HepG2 (cell line): ENCODE results near the gene TOMM40L. TPM values are rescaled to one million over a fixed set of nuclear protein-coding genes. Genes with fewer than 3 reads are reported as not detected.

Experiments
- ATF6 ChIP-seq: sonication (generic); formaldehyde crosslinking; conservative IDR thresholded peaks from 2 replicates; pipeline ENCODE4 v1.4.0; 2020; ENCODE audit warnings: missing genetic modification reagents
- CTCF ChIP-seq: sonication (generic); formaldehyde crosslinking; IDR thresholded peaks from 2 replicates; pipeline ENCODE4 v1.5.0; 2020; ENCODE audit warnings: mild to moderate bottlenecking, missing genetic modification reagents, moderate library complexity
- HMGXB4 ChIP-seq, 2 experiments: sonication (generic) in 1 of 2; formaldehyde crosslinking in 1 of 2; IDR thresholded peaks; 2 replicates each; pipeline versions ENCODE4 v1.4.0 to v1.6.1; 2018 to 2020; ENCODE audit warnings: missing genetic modification reagents in 2 of 2, borderline replicate concordance in 1 of 2, low read depth in 1 of 2, mild to moderate bottlenecking in 1 of 2, missing biosample characterization in 1 of 2
- HNF4A ChIP-seq: sonication (generic); formaldehyde crosslinking; IDR thresholded peaks from 2 replicates; pipeline ENCODE4 v1.4.0; 2020; ENCODE audit warnings: missing genetic modification reagents
- MAFF ChIP-seq: IDR thresholded peaks from 2 replicates; pipeline ENCODE4 v1.6.1; 2011; ENCODE audit warnings: low read depth, low read length, improper control_type of control experiment
- PATZ1 ChIP-seq: sonication (generic); formaldehyde crosslinking; IDR thresholded peaks from 2 replicates; pipeline ENCODE4 v1.4.0; 2020; ENCODE audit warnings: missing genetic modification reagents
- SALL2 ChIP-seq: sonication (generic); formaldehyde crosslinking; IDR thresholded peaks from 2 replicates; pipeline ENCODE4 v1.8.1; 2023; ENCODE audit warnings: mild to moderate bottlenecking, missing genetic modification reagents, inconsistent platforms
- STAG1 ChIP-seq: sonication (generic); formaldehyde crosslinking; IDR thresholded peaks from 2 replicates; pipeline ENCODE4 v1.4.0; 2020; ENCODE audit warnings: missing genetic modification reagents
- TARDBP ChIP-seq: sonication (generic); formaldehyde crosslinking; IDR thresholded peaks from 2 replicates; pipeline ENCODE4 v1.8.0; 2022; ENCODE audit warnings: mild to moderate bottlenecking, missing genetic modification reagents
- ZFX ChIP-seq: sonication (generic); formaldehyde crosslinking; IDR thresholded peaks from 2 replicates; pipeline ENCODE4 v1.4.0; 2020; ENCODE audit warnings: mild to moderate bottlenecking, low read depth, missing genetic modification reagents, moderate library complexity
- ZNF513 ChIP-seq: sonication (generic); formaldehyde crosslinking; conservative IDR thresholded peaks from 2 replicates; pipeline ENCODE4 v1.5.0; 2020; ENCODE audit warnings: missing genetic modification reagents
- polyA plus RNA-seq, 8 experiments: library from polyadenylated mRNA; depleted of rRNA in 3 of 8; stranded (reverse) in 7 of 8; unstranded in 1 of 8; fragments of >200 nt; fragmentation: Illumina TruSeq in 4 of 8; extraction: Trizol in 4 of 8; gene quantifications; 2 replicates each; pipeline versions ENCODE4 v1.2.1 to v1.2.3, GENCODE V29; 2011 to 2016; ENCODE audit warnings: low read depth in 4 of 8, missing spikeins in 1 of 8, mixed read lengths in 1 of 8; ENCODE audit not compliant: insufficient read depth in 1 of 8
- total RNA-seq, 5 experiments: library from RNA; depleted of rRNA; stranded (reverse); fragments of >200 nt; fragmentation: Illumina TruSeq; extraction: Trizol; gene quantifications; 2 replicates each; pipeline ENCODE4 v1.2.3, GENCODE V29; 2016; ENCODE audit warnings: low read depth in 1 of 5

Gene TOMM40L
- total and polyA plus RNA-seq, 2 of the 13 experiments (the other 11 are each of a cell fraction or from before 2014, with no cell fraction given) = 14.1 to 26.2 TPM

- TF ChIP-seq ATF6 (CRISPR knock-in tag) (no peak), MAFF (0 out of 2 replicates have a peak, but pooled peaks have one; percentile 11), ZNF513 (0 out of 2 replicates have a peak, but pooled peaks have one; percentile 55), CTCF (CRISPR knock-in tag) (peak; percentile 92), STAG1 (CRISPR knock-in tag) (peak; percentile 91), TARDBP (CRISPR knock-in tag) (peak; percentile 36; the same call in 1 of the 2 replicates), ZFX (0 out of 2 replicates have a peak, but pooled peaks have one; percentile 20), HMGXB4 (CRISPR knock-in tag; IDR thresholded peaks at IDR 0.05; ENCODE audit: borderline replicate concordance in 1 of 2, low read depth in 1 of 2) (peak; percentile 24 to 29; a peak in 1 of 4 replicates), PATZ1 (CRISPR knock-in tag) (peak; percentile 41; the same call in 1 of the 2 replicates), HNF4A (CRISPR knock-in tag) (0 out of 2 replicates have a peak, but pooled peaks have one; percentile 13), SALL2 (CRISPR knock-in tag) (peak; percentile 37; the same call in 1 of the 2 replicates)
These were observed 33.1 kb upstream of the TOMM40L start (continued) for GRCh38 chr1:161192476-161193465.
